ENCODE measurements around the gene ABLIM2. TPM values are rescaled to one million over a fixed set of nuclear protein-coding genes. Genes with fewer than 3 reads are reported as not detected.

The ABLIM2 gene
- total and polyA plus RNA-seq, 2 experiments from 2014 or later: 1.5 to 4.3 TPM

- no peaks in the 10 kb centered on the region for H3K9me2 ChIP-seq (ENCODE audit: insufficient read depth)
- no peaks in the 10 kb centered on the region for H3K36me3 ChIP-seq (ENCODE audit: insufficient read depth)
- TF ChIP-seq STAT1 (IDR thresholded peaks at IDR 0.05; ENCODE audit: unreplicated experiment) (no peak), ETS1 (IDR thresholded peaks at IDR 0.05) (no peak), ZNF331 (CRISPR knock-in tag; IDR thresholded peaks at IDR 0.05; ENCODE audit: low read depth) (no peak), CREB1 (CRISPR knock-in tag; IDR thresholded peaks at IDR 0.05; ENCODE audit: low read depth) (no peak), ZNF114 (CRISPR knock-in tag; IDR thresholded peaks at IDR 0.05) (no peak), REST (IDR thresholded peaks at IDR 0.05; ENCODE audit: unreplicated experiment) (no peak), JUNB (IDR thresholded peaks at IDR 0.05; ENCODE audit: unreplicated experiment) (no peak), NANOG (IDR thresholded peaks at IDR 0.05; ENCODE audit: borderline replicate concordance) (no peak), EZH2 (IDR thresholded peaks at IDR 0.05; ENCODE audit: low read depth, unreplicated experiment) (no peak), EZH2phosphoT487 (IDR thresholded peaks at IDR 0.05; ENCODE audit: unreplicated experiment) (no peak), ZNF462 (CRISPR knock-in tag; IDR thresholded peaks at IDR 0.05) (no peak), CTCF (conservative IDR thresholded peaks at IDR 0.05; ENCODE audit: low read depth in 2 of 2) (no peak), POLR2AphosphoS5 (IDR thresholded peaks at IDR 0.05; ENCODE audit: low read depth) (no peak)
- ATAC-seq (no peak), DNase-seq (ENCODE audit: low spot score) (no peak)
- Mint-ChIP-seq H3K27me3 (ENCODE audit: insufficient read depth, low read depth, poor library complexity) (peaks cover 17% of the 10 kb centered on the region), H3K36me3 (ENCODE audit: low read depth) (no peaks in the 10 kb centered on the region; the same call in 2 of the 3 replicates), H3K4me3 (no peak overlapping the region), H3K4me1 (peaks cover 31% of the 10 kb centered on the region), H3K9me3 (peaks cover 2% of the 10 kb centered on the region; the same call in 1 of the 3 replicates), H3K27ac (no peak overlapping the region)
- H3K27ac ChIP-seq (ENCODE audit: low read depth): no peak overlapping the region
- peaks cover 13% of the 10 kb centered on the region; the same call in 1 of the 2 replicates for H3K4me1 ChIP-seq (ENCODE audit: insufficient read depth)
- no peaks in the 10 kb centered on the region for H3F3A ChIP-seq (replicated peaks; ENCODE audit: low read depth)
- no peak overlapping the region for H2AFZ ChIP-seq
- H3K4me2 ChIP-seq: no peak overlapping the region
- no peak overlapping the region for H3K4me3 ChIP-seq
- H3K27me3 ChIP-seq (ENCODE audit: insufficient read depth): no peaks in the 10 kb centered on the region
- no peaks in the 10 kb centered on the region for H3K79me2 ChIP-seq (replicated peaks; ENCODE audit: insufficient read depth)
- H4K20me1 ChIP-seq (replicated peaks; ENCODE audit: insufficient read depth): no peaks in the 10 kb centered on the region
These were observed 53.9 kb downstream of the ABLIM2 start for GRCh38 chr4:8104491-8105305.
